ENCODE data around the gene NTSR2. TPM values are rescaled to one million over a fixed set of nuclear protein-coding genes. Genes with fewer than 3 reads are reported as not detected.

NTSR2 gene
- total and polyA plus RNA-seq, 2 donors (not counting 3 experiments of a cell fraction or from before 2014, with no cell fraction given), result not detected

GRCh38 chr2:11629215-11629614, 40.8 kb downstream of the NTSR2 start:
- no peak for FAIRE-seq
- CTCF ChIA-PET, result interaction anchor here (0.8 to 1.0 kb wide), 2 partner anchors 46 to 59 kb away, joined by 3 read pairs; no protein-coding TSS in a partner anchor

GRCh38 chr2:11628675-11629074, 41.3 kb downstream of the NTSR2 start:
- H3K9me3 ChIP-seq (replicated peaks; ENCODE audit: control insufficient read depth, insufficient read depth, low read length), result no peaks in the 10 kb centered on the region
- DNase-seq (ENCODE audit: low read depth, low spot score) (no peak), FAIRE-seq (no peak)
- H3K9me1 ChIP-seq (replicated peaks; ENCODE audit: control insufficient read depth, extremely low read depth, insufficient read depth, low read length), result no peaks in the 10 kb centered on the region
- BruUV-seq (replicated peaks), result no TSS peak
- H4K20me1 ChIP-seq (replicated peaks; ENCODE audit: control insufficient read depth, extremely low read depth, insufficient read depth, low read length), result no peaks in the 10 kb centered on the region
- dilution Hi-C loops (cut with MboI; ENCODE audit: extremely low pct_ligation_motif_present, low sequenced_read_pairs), result no loop called here
- no peaks in the 10 kb centered on the region for H3K36me3 ChIP-seq (ENCODE audit: control insufficient read depth in 2 of 2, extremely low read depth in 1 of 2, insufficient read depth in 2 of 2, low read length in 2 of 2)
- no peaks in the 10 kb centered on the region for H3K4me1 ChIP-seq (ENCODE audit: control insufficient read depth, extremely low read depth, insufficient read depth, low read length)
- no peaks in the 10 kb centered on the region for H3K27me3 ChIP-seq (ENCODE audit: control insufficient read depth in 2 of 2, insufficient read depth in 2 of 2, low read length in 2 of 2)
- TF ChIP-seq POLR2A (IDR thresholded peaks at IDR 0.05; ENCODE audit: low read depth, low read length), result no peak
- TF ChIP-seq POLR2AphosphoS5 (IDR thresholded peaks at IDR 0.05; ENCODE audit: insufficient read depth, low read depth, low read length), result no peak
- no peak for TF ChIP-seq JUN (IDR thresholded peaks at IDR 0.05; ENCODE audit: borderline replicate concordance, insufficient read depth, insufficient read length, low read depth)
- no peak overlapping the region for H2AFZ ChIP-seq (ENCODE audit: low read depth, low read length)
- H3K79me2 ChIP-seq (ENCODE audit: control insufficient read depth, insufficient read depth, low read length), result no peaks in the 10 kb centered on the region
- no peak overlapping the region for H3K4me2 ChIP-seq (ENCODE audit: insufficient read depth, low read length)
- no peak overlapping the region for H3K9ac ChIP-seq (replicated peaks; ENCODE audit: extremely low read depth, insufficient read depth, low read length)
- intact Hi-C loops (cut with micrococcal nuclease), result no loop called here
- H3K27ac ChIP-seq (ENCODE audit: insufficient read depth, low read depth, low read length), result no peak overlapping the region
- ChIA-PET CTCF (no interaction called here), POLR2A (no interaction called here)
- H3K4me3 ChIP-seq (replicated peaks in 1 of 3; ENCODE audit: insufficient read depth in 1 of 3, low read depth in 1 of 3, low read length in 3 of 3), result no peak overlapping the region

More at GRCh38 chr2:11629215-11629614, 40.8 kb downstream of the NTSR2 start:
- POLR2A ChIA-PET, result no interaction called here
- Histone ChIP-seq H3K9me1 (replicated peaks; ENCODE audit: control insufficient read depth, extremely low read depth, insufficient read depth, low read length) (no peaks in the 10 kb centered on the region), H3K9ac (replicated peaks; ENCODE audit: extremely low read depth, insufficient read depth, low read length) (no peak overlapping the region), H3K4me2 (ENCODE audit: insufficient read depth, low read length) (no peak overlapping the region), H3K36me3 (ENCODE audit: control insufficient read depth in 2 of 2, extremely low read depth in 1 of 2, insufficient read depth in 2 of 2, low read length in 2 of 2) (no peaks in the 10 kb centered on the region), H2AFZ (ENCODE audit: low read depth, low read length) (no peak overlapping the region), H3K9me3 (replicated peaks; ENCODE audit: control insufficient read depth, insufficient read depth, low read length) (no peaks in the 10 kb centered on the region), H3K79me2 (ENCODE audit: control insufficient read depth, insufficient read depth, low read length) (no peaks in the 10 kb centered on the region), H3K27ac (ENCODE audit: insufficient read depth, low read depth, low read length) (no peak overlapping the region), H3K4me1 (ENCODE audit: control insufficient read depth, extremely low read depth, insufficient read depth, low read length) (no peaks in the 10 kb centered on the region), H3K4me3 (replicated peaks in 1 of 3; ENCODE audit: insufficient read depth in 1 of 3, low read depth in 1 of 3, low read length in 3 of 3) (no peak overlapping the region), H3K27me3 (ENCODE audit: control insufficient read depth in 2 of 2, insufficient read depth in 2 of 2, low read length in 2 of 2) (no peaks in the 10 kb centered on the region), H4K20me1 (replicated peaks; ENCODE audit: control insufficient read depth, extremely low read depth, insufficient read depth, low read length) (no peaks in the 10 kb centered on the region)
- TF ChIP-seq MYC (IDR thresholded peaks at IDR 0.05; ENCODE audit: low read depth, low read length) (no peak), POLR2AphosphoS5 (IDR thresholded peaks at IDR 0.05; ENCODE audit: insufficient read depth, low read depth, low read length) (no peak), JUN (IDR thresholded peaks at IDR 0.05; ENCODE audit: borderline replicate concordance, insufficient read depth, insufficient read length, low read depth) (no peak), GATA2 (IDR thresholded peaks at IDR 0.05; ENCODE audit: insufficient read depth, insufficient read length, low read depth, low read length) (no peak), EZH2 (IDR thresholded peaks at IDR 0.05; ENCODE audit: borderline replicate concordance, low read depth, low read length, severe bottlenecking) (no peak)
- BruUV-seq (replicated peaks), result no TSS peak
- no peak for DNase-seq (ENCODE audit: low read depth, low spot score)
- intact Hi-C loops (cut with micrococcal nuclease), result no loop called here
- dilution Hi-C loops (cut with MboI; ENCODE audit: extremely low pct_ligation_motif_present, low sequenced_read_pairs), result no loop called here
